ENCODE measurements around the gene GDF2.

The GDF2 gene

GRCh38 chr10:47311193-47311931, 10.9 kb upstream of the GDF2 start:
- H3K27ac ChIP-seq, result no peak overlapping the region
- DNase-seq (ENCODE audit: low read depth, low spot score), result no peak

DNA sequence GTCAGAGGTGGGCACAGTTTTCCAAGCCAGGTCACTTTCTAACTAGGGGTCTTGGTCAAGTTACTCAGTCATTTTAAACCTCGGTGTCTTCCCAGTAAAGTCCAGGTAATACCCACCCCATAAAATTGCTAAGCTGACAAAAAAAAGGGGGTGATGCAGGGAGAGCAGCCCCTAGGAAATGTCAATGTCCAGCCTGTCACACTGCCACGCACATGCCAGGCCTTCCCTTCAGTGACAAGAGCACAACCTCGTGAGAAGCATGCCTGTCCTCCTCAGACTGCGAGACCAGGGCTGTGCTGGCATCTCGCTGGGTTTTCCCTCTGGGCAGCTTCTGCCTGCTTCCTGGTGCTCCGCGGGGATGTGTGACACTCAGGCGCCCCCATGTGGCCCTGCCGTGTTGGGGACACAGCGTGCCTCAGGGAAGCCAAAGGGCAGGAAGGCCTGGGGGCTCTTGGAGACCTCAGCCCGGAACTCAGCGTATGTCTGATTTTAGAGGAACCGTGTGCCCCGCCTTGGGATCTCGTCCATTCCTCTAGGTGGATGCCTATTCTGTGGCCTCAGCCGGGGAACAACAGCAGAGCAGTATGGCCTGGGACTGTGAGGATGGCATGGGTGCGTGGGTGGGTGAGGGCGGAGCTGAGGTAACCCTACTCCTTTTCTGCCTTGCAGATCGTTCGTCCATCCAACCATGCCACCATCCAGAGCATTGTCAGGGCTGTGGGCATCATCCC, 10.2 kb upstream of the GDF2 start:
- peak; percentile 8 for DNase-seq (ENCODE audit: low read depth, low spot score)
- no peak overlapping the region for H3K27ac ChIP-seq

- no peak for DNase-seq (ENCODE audit: low read depth, low spot score)
- H3K27ac ChIP-seq, result no peak overlapping the region
These were observed 9.6 kb upstream of the GDF2 start for GRCh38 chr10:47312663-47312995.

- H3K27ac ChIP-seq, result no peak overlapping the region
- DNase-seq (ENCODE audit: low read depth, low spot score), result no peak
These were observed 7.8 kb upstream of the GDF2 start for GRCh38 chr10:47314416-47314970.

- H3K27ac ChIP-seq, result no peak overlapping the region
- no peak for DNase-seq (ENCODE audit: low read depth, low spot score)
These were observed 6.8 kb upstream of the GDF2 start for GRCh38 chr10:47315421-47315820.

- H3K27ac ChIP-seq, result no peak overlapping the region
- no peak for DNase-seq (ENCODE audit: low read depth, low spot score)
These were observed 6.1 kb upstream of the GDF2 start for GRCh38 chr10:47316131-47316530.

GRCh38 chr10:47317251-47317650, 5.0 kb upstream of the GDF2 start:
- H3K27ac ChIP-seq, result no peak overlapping the region
- DNase-seq (ENCODE audit: low read depth, low spot score), result no peak

DNA sequence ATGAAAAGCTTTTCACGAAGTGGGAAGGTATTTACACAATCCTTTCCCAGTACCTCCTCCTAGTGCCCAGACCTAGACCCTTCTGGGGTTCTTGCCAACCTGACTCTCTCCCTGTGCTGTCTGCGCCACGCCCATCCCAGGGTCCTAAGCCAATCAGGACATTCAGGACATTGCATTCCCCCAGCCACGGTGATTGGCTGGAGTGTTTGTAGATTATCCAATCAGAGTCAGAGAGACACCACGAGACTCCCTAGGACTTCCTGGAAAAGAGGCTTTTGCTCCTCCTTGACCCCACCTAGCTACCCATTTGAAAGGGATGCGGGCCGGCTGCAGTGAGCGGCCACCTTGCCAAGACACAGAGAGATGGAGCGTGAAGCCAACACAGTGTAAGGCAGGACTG, 3.5 kb upstream of the GDF2 start:
- H3K27ac ChIP-seq, result no peak overlapping the region
- no peak for DNase-seq (ENCODE audit: low read depth, low spot score)

DNA sequence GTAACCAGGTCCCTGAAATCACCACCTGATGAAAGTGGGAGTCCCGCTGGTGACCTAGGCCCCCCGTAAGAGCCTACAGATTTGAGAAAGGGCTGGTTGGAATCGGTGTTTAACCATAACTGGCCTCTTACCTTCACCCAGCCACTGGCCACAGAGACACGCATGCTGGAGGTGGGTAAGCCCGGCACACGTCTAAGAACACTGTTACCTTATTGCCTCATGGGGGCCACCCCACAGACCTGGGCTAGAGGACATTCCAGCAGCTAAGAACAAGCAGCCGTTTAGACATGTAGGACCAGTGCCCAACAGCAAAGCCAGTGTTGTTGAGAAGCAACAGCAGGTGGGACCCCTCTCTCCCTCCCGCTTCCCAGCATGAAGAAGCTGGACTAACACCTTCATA, 2.5 kb upstream of the GDF2 start:
- DNase-seq (ENCODE audit: low read depth, low spot score), result no peak
- H3K27ac ChIP-seq, result no peak overlapping the region

DNA sequence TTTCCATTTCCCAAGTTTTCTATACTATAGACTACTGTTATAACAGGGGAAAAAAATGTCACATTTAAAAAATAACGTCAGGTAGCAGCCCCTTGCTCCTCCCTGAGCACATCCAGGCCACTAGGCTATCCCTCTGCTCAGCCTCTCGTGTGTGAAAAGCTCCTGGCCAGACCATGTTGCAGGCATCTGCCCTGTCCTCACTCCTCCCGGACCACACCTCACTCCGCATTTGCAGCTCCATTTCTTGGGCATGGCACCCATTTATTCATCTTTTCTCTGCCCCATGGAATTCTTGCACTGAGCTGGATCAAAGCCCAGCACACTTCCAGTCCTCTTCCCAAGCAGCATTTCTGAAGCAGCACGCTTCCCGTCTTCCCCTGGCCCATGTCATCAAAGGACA, 1.4 kb upstream of the GDF2 start:
- no peak for DNase-seq (ENCODE audit: low read depth, low spot score)
- H3K27ac ChIP-seq, result no peak overlapping the region

DNA sequence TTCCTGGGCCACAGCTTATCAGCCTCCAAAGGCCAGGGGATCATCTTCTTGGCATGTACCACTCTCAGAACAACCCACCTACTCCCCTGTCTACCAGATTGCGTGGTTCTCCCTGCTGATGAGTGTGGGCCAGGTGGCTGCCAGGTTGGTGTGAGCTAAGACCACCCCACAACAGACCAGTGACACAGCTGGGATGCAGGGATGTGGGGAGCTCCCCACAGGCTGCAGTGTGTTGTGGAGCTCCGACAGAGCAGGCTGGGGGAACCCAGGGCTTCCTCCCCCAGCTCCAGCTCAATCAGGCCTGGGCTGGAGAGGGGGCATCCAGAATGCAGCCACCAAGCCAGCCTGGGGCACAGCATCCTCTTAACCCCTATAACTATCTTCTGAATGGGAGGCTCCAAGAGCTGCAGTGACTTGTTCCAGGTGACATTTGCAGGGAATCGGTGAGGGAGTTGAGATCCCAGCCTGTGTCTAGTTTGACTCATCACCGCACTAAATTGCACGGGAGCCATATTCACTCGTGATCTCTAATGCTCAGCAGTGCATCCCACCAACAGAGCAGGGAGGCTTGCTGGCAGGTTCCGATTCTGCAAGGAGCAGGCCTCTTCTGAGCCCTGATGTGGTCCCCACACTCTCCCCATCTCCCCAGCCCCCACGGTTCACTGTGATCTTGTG, 596 bp upstream of the GDF2 start:
- no peak overlapping the region for H3K27ac ChIP-seq
- DNase-seq (ENCODE audit: low read depth, low spot score), result no peak

GRCh38 chr10:47323087-47323486, 833 bp downstream of the GDF2 start:
- no peak for DNase-seq (ENCODE audit: low read depth, low spot score)
- H3K27ac ChIP-seq, result no peak overlapping the region

DNA sequence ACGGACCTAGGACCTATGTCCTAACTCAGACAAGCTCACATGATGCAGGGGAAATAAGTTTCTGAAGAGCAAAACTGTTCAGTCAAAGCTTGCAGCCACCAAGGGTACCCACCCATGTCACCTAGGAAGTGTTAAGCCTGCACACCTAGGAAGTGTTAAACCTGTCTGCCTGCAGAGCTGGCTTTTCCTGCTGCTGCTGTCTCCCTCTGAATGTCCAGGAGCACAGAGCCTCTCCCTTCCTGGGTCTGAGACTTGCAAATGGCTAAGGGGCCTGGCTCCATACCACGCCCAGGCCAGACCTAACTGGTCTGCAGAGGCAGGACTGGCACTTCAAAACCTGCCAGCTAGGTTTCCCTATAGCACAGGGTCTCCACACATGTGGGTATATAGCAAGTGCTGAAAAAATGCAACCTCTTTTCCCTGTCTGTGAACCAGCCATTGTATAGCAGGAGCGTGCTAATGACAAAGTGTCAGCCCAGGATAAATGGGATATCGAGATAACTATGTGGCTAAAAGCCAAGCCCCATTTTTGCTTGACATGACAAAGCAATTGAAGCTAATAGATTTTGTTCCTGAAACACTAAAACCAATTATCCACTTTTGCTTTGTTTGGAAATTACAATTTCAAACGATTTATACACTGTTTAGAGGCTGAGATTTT, 1.5 kb downstream of the GDF2 start:
- DNase-seq (ENCODE audit: low read depth, low spot score), result no peak

DNA sequence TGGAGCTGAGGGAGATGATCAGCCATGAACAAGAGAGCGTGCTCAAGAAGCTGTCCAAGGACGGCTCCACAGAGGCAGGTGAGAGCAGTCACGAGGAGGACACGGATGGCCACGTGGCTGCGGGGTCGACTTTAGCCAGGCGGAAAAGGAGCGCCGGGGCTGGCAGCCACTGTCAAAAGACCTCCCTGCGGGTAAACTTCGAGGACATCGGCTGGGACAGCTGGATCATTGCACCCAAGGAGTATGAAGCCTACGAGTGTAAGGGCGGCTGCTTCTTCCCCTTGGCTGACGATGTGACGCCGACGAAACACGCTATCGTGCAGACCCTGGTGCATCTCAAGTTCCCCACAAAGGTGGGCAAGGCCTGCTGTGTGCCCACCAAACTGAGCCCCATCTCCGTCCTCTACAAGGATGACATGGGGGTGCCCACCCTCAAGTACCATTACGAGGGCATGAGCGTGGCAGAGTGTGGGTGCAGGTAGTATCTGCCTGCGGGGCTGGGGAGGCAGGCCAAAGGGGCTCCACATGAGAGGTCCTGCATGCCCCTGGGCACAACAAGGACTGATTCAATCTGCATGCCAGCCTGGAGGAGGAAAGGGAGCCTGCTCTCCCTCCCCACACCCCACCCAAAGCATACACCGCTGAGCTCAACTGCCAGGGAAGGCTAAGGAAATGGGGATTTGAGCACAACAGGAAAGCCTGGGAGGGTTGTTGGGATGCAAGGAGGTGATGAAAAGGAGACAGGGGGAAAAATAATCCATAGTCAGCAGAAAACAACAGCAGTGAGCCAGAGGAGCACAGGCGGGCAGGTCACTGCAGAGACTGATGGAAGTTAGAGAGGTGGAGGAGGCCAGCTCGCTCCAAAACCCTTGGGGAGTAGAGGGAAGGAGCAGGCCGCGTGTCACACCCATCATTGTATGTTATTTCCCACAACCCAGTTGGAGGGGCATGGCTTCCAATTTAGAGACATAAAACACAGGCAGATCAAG, 3.3 kb downstream of the GDF2 start:
- DNase-seq (ENCODE audit: low read depth, low spot score), result no peak
- no peak overlapping the region for H3K27ac ChIP-seq

More for the DNA sequence above, 1.5 kb downstream of the GDF2 start:
- no peak overlapping the region for H3K27ac ChIP-seq

DNA sequence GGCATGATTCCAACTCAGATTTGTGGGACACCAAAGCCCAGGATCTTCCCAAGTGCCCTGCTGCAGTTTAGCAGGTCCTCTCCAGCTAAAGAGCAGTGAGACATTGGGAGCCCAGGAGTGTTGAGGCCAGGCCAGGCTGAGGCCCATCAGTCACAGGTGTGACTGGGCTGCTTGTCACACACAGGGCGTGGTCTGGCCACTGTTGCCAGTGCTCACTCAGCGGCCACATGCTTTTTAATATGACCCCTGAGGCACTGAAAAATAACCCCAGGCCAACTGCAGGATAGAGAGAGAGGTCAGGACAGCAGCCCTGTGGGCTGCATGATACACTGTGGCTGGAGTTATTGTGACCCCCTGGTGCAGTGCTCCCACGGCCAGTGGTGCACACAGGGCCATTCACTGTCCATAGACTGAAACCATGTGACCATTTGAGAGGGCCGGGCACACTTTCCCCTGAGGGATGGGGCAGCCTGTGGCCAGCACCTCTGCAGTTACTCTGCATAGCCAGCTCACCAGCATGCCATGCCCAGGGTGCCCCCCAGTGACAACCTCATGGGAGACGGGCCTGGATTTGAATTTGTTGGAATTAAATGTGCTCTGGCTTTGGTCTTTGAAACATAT, 4.2 kb downstream of the GDF2 start:
- H3K27ac ChIP-seq, result no peak overlapping the region
- DNase-seq (ENCODE audit: low read depth, low spot score), result no peak

DNA sequence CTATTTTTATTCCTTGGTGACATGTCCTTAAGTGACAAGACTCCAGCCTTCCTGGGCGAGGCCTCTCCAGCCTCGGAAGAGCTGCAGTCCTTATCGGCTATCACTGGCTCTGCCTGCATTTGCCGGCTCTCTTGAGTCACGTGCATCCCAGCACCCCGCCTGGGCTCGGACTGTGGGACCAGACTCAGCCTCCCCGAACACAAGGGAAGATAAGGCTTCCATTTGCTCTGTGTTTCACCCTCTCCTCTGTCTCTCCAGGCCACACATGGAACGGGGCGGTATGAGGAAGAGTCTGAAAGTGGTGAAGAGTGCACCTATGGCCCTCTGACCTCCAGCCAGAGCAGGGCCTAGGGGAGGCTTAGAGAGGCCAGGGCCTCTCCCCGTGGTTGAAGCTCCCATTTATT, 4.7 kb downstream of the GDF2 start:
- H3K27ac ChIP-seq, result no peak overlapping the region
- DNase-seq (ENCODE audit: low read depth, low spot score), result no peak

DNA sequence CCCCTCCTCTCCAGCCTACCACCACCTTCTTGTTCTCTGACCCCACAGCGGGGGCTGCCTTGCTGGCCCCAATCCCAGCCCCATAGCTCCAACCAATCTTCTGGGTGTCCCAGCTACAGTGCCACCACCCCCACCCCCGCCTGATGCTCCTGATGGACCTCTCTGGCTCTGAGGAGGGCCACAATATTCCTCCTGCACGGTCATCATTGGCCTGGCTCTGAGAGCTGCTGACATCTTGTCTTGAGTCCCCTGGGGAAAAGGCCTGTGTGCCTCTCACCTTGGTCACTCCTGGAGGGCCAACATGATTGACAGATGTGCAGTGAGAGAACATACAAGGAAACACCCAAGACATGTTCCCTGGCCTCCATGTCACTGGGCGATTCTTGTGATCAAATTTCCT, 7.6 kb downstream of the GDF2 start:
- H3K27ac ChIP-seq, result no peak overlapping the region
- no peak for DNase-seq (ENCODE audit: low read depth, low spot score)

DNA sequence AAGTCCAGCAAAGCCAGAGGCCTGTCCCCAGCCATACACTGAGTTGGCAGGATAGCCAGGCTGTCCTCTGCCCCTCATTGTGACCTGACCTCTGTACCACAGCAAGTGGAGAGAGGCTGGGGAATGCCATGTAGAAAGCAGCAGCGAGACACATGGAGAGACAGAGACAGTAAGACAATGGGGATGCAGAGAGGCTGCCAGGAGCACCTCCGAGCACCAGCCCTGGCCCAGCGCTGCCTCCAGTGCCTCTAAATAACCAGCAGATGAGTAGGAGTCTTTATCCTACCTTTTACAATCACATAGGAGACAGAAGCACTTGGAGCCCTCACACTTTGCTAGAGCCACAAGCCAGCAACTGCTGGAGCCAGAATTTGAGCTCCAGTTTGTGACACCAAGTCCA, 8.1 kb downstream of the GDF2 start:
- no peak overlapping the region for H3K27ac ChIP-seq

DNA sequence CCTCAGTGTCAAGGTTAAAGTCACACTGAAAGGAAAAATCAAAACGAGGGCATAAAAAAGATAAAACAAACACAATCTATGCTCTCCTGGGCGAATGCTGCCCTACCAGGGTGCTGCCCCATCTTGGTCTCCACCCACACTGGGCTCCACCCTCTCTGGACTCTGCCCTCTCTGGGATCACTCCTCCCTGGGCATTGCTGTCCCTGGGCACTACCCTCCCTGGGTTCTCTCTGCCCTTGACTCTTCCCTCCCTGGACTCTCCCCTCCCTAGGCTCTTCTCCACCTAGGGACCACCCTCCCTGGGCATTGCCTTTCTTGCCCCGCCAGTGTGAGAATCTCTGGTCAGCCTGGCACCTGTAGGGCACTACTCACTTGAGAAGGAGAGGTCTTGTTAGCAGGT, 8.6 kb downstream of the GDF2 start:
- DNase-seq (ENCODE audit: low read depth, low spot score), result no peak
- no peak overlapping the region for H3K27ac ChIP-seq

More for the DNA sequence above, 8.1 kb downstream of the GDF2 start:
- no peak for DNase-seq (ENCODE audit: low read depth, low spot score)
